Measurements from ENCODE around the gene SLC26A9.
A peak's percentile ranks its signal among the peaks of the same experiment; 100 is the strongest.

The SLC26A9 gene

GRCh38 chr1:205978676-205979075 lies 35.4 kb upstream of the SLC26A9 start:
- no peak overlapping the region for H3K4me3 ChIP-seq (ENCODE audit: low read depth, low read length)
- no peak for TF ChIP-seq CTCF (conservative IDR thresholded peaks at IDR 0.05; ENCODE audit: low read depth, low read length)
- no peak for DNase-seq (ENCODE audit: low read depth)

DNA sequence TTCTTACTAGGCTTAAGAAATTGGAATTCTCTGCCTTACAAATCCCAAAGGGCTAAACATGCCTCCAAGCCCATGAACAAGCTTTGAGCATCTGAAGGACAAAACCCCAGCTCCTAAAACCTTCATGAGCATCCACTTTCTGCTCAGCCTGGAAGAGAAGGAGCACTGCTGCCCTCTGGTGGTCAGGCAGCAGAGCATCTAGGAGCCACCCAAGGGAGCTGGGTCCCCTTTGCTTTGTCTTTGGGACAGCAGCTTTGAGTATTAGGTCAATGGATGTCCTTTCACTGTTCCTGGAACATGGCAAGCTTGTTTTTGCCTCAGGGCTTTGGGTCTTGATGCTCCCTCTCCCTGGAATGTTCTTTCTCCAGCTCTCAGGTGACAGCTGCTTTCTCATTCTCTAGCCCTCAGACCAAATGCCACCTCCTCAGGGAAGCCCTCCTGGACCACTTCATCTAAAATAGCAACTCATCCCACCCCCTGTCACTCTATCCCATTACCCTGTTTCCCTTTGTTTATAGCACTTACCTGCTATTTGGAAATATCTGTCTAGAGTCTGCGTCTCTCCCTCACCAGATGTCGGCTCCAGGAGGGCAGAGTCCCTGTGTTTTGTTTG lies 34.3 kb upstream of the SLC26A9 start:
- TF ChIP-seq CTCF (conservative IDR thresholded peaks at IDR 0.05; ENCODE audit: low read depth, low read length) = peak; percentile 99
- no peak overlapping the region for H3K4me3 ChIP-seq (ENCODE audit: low read depth, low read length)
- peak; percentile 89 for DNase-seq (ENCODE audit: low read depth)

DNA sequence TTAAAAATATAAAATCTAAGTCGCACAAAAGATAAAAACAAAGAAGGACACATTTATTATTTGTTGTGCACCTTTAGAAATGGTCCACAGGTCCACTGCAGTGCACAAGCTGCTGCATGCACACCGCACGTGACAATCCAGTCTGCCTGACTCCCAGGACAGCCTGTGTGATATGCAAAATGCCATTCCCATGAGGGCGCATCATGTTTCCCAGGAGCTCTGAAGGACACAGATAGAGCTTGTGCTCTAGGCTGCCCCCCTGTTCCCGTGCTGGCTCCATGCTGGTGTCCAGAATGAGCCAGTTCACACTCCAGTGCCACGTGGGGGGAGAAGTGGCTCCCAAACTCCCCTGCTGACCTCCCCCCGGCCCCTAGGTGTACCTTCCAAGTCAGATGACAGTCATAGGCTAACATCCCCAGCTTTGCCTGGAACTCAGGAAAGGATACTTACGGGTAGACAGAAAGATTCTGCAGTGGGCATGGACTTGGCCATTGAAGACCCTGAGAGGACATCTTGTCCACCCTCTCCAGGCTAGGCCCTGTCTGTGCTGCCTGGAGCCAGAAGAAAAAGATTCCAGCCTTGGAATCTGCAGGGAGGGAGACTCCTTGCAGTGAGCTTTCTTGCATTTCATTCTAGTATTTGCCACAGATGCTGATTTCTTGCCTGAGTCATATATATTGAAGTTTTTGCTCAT lies 33.6 kb upstream of the SLC26A9 start:
- DNase-seq (ENCODE audit: low read depth) = peak; percentile 42
- no peak for TF ChIP-seq CTCF (conservative IDR thresholded peaks at IDR 0.05; ENCODE audit: low read depth, low read length)
- H3K4me3 ChIP-seq (ENCODE audit: low read depth, low read length) = no peak overlapping the region

DNA sequence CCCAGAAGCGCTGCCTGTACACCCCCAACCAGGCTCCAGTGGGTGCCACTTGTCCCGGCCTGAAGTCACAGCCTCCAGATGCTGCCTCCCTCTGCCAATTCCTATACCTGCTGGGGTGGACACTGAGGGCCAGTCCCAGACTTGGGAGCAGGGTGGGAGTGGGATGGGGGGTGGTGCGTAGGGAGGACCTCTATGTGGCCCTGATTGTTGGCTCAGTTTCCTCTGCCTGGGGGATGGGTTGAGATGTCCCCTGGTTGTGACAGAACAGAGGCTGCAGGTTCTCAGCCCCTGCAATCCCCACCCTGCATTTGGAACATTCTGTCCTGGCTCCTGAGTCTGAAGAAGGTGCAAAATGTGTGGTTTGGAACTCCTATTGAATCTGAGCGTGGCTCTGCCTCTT lies 32.8 kb upstream of the SLC26A9 start:
- no peak for TF ChIP-seq CTCF (conservative IDR thresholded peaks at IDR 0.05; ENCODE audit: low read depth, low read length)
- DNase-seq (ENCODE audit: low read depth) = no peak

DNA sequence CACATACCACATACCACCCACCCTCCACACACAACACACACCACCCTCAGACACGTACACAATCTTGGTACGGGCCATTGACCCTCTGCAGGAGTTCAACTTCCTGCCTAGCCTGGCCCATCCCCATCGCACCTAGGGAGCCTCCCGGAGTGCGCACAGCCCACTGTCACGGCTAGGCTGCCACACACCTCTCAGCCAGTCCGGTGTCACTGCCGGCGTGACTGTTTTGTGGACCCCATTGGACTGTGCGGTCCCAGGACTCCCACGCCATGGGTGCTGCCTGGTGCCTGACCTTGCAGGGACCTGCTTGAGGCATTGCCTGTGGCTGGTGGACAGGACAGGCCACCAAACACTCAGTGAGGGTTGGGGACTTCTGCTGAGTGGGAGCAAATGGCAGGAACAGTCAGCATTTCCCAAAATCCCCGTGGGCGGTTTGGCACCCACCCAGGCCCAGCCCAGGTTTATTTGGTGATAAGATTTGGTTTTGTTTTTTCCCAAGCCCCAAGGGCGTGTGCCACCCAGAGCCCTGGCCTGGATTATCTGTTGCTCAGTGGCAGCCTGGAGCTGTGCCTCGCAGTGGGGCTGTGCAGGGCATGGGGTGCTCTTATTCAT lies 32.2 kb upstream of the SLC26A9 start:
- H3K4me3 ChIP-seq (ENCODE audit: low read depth, low read length) = no peak overlapping the region
- TF ChIP-seq CTCF (conservative IDR thresholded peaks at IDR 0.05; ENCODE audit: low read depth, low read length) = no peak
- DNase-seq (ENCODE audit: low read depth) = no peak

More for the DNA sequence above, 32.8 kb upstream of the SLC26A9 start:
- no peak overlapping the region for H3K4me3 ChIP-seq (ENCODE audit: low read depth, low read length)

DNA sequence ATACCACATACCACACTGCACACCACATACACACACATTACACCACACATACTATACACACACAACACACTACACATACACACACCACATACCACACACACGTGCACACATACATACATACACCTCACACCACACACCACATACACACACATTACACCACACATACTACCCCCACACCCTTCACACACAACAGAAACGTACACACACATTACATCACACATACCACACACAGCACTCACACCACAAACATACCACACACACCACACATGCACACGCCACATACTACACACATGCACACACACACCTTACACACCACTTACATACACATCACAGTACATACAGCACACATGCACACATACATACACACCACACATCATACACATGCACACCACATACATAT lies 31.5 kb upstream of the SLC26A9 start:
- H3K4me3 ChIP-seq (ENCODE audit: low read depth, low read length) = no peak overlapping the region
- TF ChIP-seq CTCF (conservative IDR thresholded peaks at IDR 0.05; ENCODE audit: low read depth, low read length) = no peak
- no peak for DNase-seq (ENCODE audit: low read depth)
